K562 (cell line): Measurements from ENCODE around the gene EEFSEC.

Experiments
- CBX5 ChIP-seq: IDR thresholded peaks from 2 replicates; pipeline ENCODE4 v1.6.1; 2014; ENCODE audit warnings: low read depth, borderline replicate concordance
- ETV6 ChIP-seq, 3 experiments: fragments of 150-350 bp in 1 of 3; sonication (generic) in 1 of 3; formaldehyde crosslinking in 1 of 3; IDR thresholded peaks; 2 replicates each; pipeline versions ENCODE4 v1.6.1 to v1.8.0; 2014 to 2022; ENCODE audit warnings: borderline replicate concordance in 2 of 3, low read depth in 2 of 3, antibody characterized with exemption in 1 of 3, low read length in 1 of 3, mild to moderate bottlenecking in 1 of 3, missing genetic modification reagents in 1 of 3
- EZH2 ChIP-seq: IDR thresholded peaks from 2 replicates; pipeline ENCODE4 v1.6.1; 2012; ENCODE audit warnings: low read depth, mild to moderate bottlenecking, inconsistent platforms, low read length, borderline replicate concordance
- HNRNPH1 ChIP-seq: fragments of 200-400 bp; formaldehyde crosslinking; optimal IDR thresholded peaks from 2 replicates; pipeline ENCODE3; 2017; ENCODE audit warnings: low read depth, mild to moderate bottlenecking, low read length, moderate library complexity
- JUNB ChIP-seq: fragments of 450-650 bp; formaldehyde crosslinking; conservative IDR thresholded peaks from 2 replicates; pipeline ENCODE4 v1.4.0; 2020; ENCODE audit warnings: mild to moderate bottlenecking
- NRF1 ChIP-seq, 2 experiments: fragments of 450-650 bp; IDR thresholded peaks in 1 of 2; conservative IDR thresholded peaks in 1 of 2; 2 replicates each; pipeline ENCODE4 v1.6.1; 2014; ENCODE audit warnings: mild to moderate bottlenecking in 2 of 2
- RBM39 ChIP-seq: fragments of 200-400 bp; formaldehyde crosslinking; optimal IDR thresholded peaks from 2 replicates; pipeline ENCODE3; 2018; ENCODE audit warnings: low read depth, low read length
- SMC3 ChIP-seq: conservative IDR thresholded peaks from 2 replicates; pipeline ENCODE4 v1.6.1; 2011; ENCODE audit warnings: low read depth, low read length, improper control_type of control experiment; ENCODE audit not compliant: insufficient read depth
- ZKSCAN1 ChIP-seq: fragments of 150-350 bp; IDR thresholded peaks from 2 replicates; pipeline ENCODE4 v1.6.1; 2016; ENCODE audit warnings: low read depth, low read length
- ZNF143 ChIP-seq: sonication (generic); formaldehyde crosslinking; IDR thresholded peaks from 2 replicates; pipeline ENCODE4 v1.9.0; 2022; ENCODE audit warnings: mild to moderate bottlenecking, missing genetic modification reagents
- ZNF551 ChIP-seq: fragments of 250-450 bp; sonication (Bioruptor Pico); IDR thresholded peaks from 2 replicates; pipeline ENCODE4 v1.5.0; 2021; ENCODE audit warnings: mild to moderate bottlenecking, moderate library complexity
- TF ChIP-seq, protein P1 (sequence below): IDR thresholded peaks from 2 replicates; pipeline ENCODE4 v1.6.1; 2016; ENCODE audit warnings: missing genetic modification characterization, missing compliant biosample characterization
- TF ChIP-seq, protein P2 (sequence below), 3 experiments: IDR thresholded peaks in 2 of 3; conservative IDR thresholded peaks in 1 of 3; 2 replicates each; pipeline ENCODE4 v1.5.1; 2011 to 2012; ENCODE audit warnings: low read length in 3 of 3, mild to moderate bottlenecking in 3 of 3, control low read depth in 2 of 3, improper control_type of control experiment in 1 of 3, inconsistent platforms in 1 of 3, low read depth in 1 of 3, mixed read lengths in 1 of 3, moderate library complexity in 1 of 3; ENCODE audit not compliant: insufficient read depth in 2 of 3

DNA sequence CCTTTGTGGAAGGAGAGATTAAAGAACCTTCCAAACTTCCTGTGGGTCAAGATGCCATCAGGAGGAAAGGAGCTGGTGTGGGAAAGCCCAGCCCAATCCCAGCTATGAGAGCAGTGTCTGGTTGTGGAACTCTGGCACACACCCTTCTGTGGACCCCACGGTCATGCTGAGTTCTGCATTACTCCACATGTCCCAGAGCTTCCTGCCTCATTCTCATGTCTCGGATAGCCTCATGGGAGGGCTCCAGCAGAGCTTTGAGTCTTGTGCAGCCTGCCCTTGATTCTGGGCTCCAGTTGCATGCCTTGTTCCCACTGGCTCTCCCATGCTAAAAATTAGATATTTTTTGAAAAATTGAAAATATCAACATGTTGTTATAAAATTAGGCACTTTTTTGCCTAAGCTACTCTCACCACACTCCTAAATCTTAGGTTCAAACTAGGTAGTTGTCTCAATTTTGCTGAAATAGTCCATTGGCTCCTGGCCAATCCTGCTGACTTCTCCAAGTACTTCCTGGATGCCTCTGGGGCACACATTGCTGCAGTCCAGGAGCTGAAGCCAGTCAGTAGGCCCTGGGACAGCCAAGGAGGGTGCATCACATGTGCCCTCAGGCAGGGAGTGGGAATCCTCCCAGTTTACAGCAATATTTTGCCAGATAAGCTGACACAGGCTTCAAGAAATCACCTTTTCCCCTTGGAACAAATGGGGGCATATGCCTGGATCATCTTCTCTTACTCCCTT lies 144.3 kb downstream of the EEFSEC start:
- TF ChIP-seq EZH2 (no peak), SMC3 (no peak), NRF1 (conservative IDR thresholded peaks at IDR 0.05 in 1 of 2, IDR thresholded peaks at IDR 0.05 in 1 of 2) (no peak), ZKSCAN1 (no peak), ETV6 (IDR thresholded peaks at IDR 0.05; ENCODE audit: borderline replicate concordance in 1 of 2, low read depth in 2 of 2, low read length in 1 of 2) (no peak), ETV6 (CRISPR knock-in tag; IDR thresholded peaks at IDR 0.05; ENCODE audit: borderline replicate concordance) (no peak), ZNF143 (CRISPR knock-in tag) (no peak), ZNF551 (CRISPR knock-in tag) (no peak), CBX5 (no peak), JUNB (CRISPR knock-in tag) (no peak), HNRNPH1 (no peak), RBM39 (no peak)
- TF ChIP-seq, protein P1, sequence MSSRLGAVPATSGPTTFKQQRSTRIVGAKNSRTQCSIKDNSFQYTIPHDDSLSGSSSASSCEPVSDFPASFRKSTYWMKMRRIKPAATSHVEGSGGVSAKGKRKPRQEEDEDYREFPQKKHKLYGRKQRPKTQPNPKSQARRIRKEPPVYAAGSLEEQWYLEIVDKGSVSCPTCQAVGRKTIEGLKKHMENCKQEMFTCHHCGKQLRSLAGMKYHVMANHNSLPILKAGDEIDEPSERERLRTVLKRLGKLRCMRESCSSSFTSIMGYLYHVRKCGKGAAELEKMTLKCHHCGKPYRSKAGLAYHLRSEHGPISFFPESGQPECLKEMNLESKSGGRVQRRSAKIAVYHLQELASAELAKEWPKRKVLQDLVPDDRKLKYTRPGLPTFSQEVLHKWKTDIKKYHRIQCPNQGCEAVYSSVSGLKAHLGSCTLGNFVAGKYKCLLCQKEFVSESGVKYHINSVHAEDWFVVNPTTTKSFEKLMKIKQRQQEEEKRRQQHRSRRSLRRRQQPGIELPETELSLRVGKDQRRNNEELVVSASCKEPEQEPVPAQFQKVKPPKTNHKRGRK (tag): no peak
- TF ChIP-seq, protein P2, sequence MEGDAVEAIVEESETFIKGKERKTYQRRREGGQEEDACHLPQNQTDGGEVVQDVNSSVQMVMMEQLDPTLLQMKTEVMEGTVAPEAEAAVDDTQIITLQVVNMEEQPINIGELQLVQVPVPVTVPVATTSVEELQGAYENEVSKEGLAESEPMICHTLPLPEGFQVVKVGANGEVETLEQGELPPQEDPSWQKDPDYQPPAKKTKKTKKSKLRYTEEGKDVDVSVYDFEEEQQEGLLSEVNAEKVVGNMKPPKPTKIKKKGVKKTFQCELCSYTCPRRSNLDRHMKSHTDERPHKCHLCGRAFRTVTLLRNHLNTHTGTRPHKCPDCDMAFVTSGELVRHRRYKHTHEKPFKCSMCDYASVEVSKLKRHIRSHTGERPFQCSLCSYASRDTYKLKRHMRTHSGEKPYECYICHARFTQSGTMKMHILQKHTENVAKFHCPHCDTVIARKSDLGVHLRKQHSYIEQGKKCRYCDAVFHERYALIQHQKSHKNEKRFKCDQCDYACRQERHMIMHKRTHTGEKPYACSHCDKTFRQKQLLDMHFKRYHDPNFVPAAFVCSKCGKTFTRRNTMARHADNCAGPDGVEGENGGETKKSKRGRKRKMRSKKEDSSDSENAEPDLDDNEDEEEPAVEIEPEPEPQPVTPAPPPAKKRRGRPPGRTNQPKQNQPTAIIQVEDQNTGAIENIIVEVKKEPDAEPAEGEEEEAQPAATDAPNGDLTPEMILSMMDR (IDR thresholded peaks at IDR 0.05 in 2 of 3, conservative IDR thresholded peaks at IDR 0.05 in 1 of 3; ENCODE audit: insufficient read depth in 2 of 3, low read depth in 1 of 3, low read length in 3 of 3): no peak
